Ascending aorta (tissue), 2 donors: ENCODE measurements around the gene ACYP2. TPM values are rescaled to one million over a fixed set of nuclear protein-coding genes. Genes with fewer than 3 reads are reported as not detected.
"Not testable (repeated sequence)": the region's sequence is repeated elsewhere in the genome, so short reads cannot be mapped to it uniquely, and the experiment has no call there.

Experiments used
- DNase-seq, 2 donors: peaks; one replicate each; pipeline ENCODE4 v3.0.0-alpha.2; 2019; ENCODE audit warnings: low spot score in 2 of 2
- H3K27ac ChIP-seq, 2 donors: fragments of 200-600 bp; sonication (generic); one replicate each; pipeline ENCODE4 v1.5.1; 2016 to 2017; ENCODE audit warnings: mild to moderate bottlenecking in 1 of 2
- H3K27me3 ChIP-seq: fragments of 200-600 bp; sonication (generic); one replicate; pipeline ENCODE4 v1.5.1; 2017
- H3K36me3 ChIP-seq, 2 donors: fragments of 200-600 bp; sonication (generic); one replicate each; pipeline ENCODE4 v1.5.1; 2016
- H3K4me1 ChIP-seq, 2 donors: fragments of 200-600 bp; sonication (generic); one replicate each; pipeline ENCODE4 v1.5.1; 2016 to 2017; ENCODE audit warnings: mild to moderate bottlenecking in 1 of 2
- H3K4me3 ChIP-seq, 2 donors: fragments of 200-600 bp; sonication (generic); one replicate each; pipeline ENCODE4 v1.5.1; 2016 to 2017; ENCODE audit warnings: mild to moderate bottlenecking in 1 of 2
- H3K9me3 ChIP-seq, 2 donors: fragments of 200-600 bp; sonication (generic); one replicate each; pipeline ENCODE4 v1.5.1; 2016
- CTCF ChIP-seq, 3 experiments: fragments of 200-600 bp in 2 of 3; fragments of 450-650 bp in 1 of 3; sonication (generic) in 2 of 3; IDR thresholded peaks; one replicate each; pipeline ENCODE4 v1.5.1; 2016 to 2019; ENCODE audit warnings: antibody characterized with exemption in 3 of 3, mild to moderate bottlenecking in 1 of 3, moderate library complexity in 1 of 3
- intact Hi-C: fragments of 100-400 bp; cut with DNase I; formaldehyde crosslinking; loops from one replicate; pipeline ENCODE4 v1.15.1; 2023
- total RNA-seq: library from RNA; depleted of rRNA; stranded (reverse); fragments of >200 nt; gene quantifications from one replicate; pipeline ENCODE4 v1.1.0, GENCODE V29; 2016

The ACYP2 gene
- total RNA-seq, 1 donor from 2014 or later: 0.96 TPM

- no peaks in the 10 kb centered on the region for H3K9me3 ChIP-seq
- no peaks in the 10 kb centered on the region for H3K36me3 ChIP-seq
- H3K27me3 ChIP-seq: no peaks in the 10 kb centered on the region
- H3K4me3 ChIP-seq: no peak overlapping the region
- H3K4me1 ChIP-seq: no peaks in the 10 kb centered on the region
- no peak for TF ChIP-seq CTCF (IDR thresholded peaks at IDR 0.05)
- intact Hi-C loops: no loop called here
- H3K27ac ChIP-seq: no peak overlapping the region
- DNase-seq: no peak
Observed at GRCh38 chr2:54279385-54279784, 164.0 kb downstream of the ACYP2 start.

DNA sequence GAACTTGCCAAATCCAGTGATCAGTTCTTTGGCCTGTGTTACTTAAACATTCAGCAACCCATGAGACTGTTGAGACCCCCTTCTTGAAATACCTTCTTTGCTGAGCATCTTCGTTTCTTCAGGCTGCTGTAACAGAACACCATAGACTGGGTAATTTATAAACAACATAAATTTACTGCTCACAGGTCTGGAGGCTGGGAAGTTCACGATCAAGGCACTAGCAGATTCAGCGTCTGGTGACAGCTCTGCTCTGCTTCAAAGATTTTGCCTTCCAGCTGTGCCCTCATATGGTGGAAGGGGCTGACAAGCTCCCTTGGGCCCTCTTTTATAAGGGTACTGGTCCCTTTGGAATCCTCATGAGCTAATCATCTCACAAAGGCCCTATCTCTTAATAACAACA lies 169.4 kb downstream of the ACYP2 start:
- Histone ChIP-seq H3K9me3 (no peaks in the 10 kb centered on the region), H3K27me3 (no peaks in the 10 kb centered on the region), H3K27ac (no peak overlapping the region), H3K36me3 (no peaks in the 10 kb centered on the region), H3K4me3 (no peak overlapping the region), H3K4me1 (no peaks in the 10 kb centered on the region)
- intact Hi-C loops: no loop called here
- no peak for TF ChIP-seq CTCF (IDR thresholded peaks at IDR 0.05)
- DNase-seq: no peak

- TF ChIP-seq CTCF (IDR thresholded peaks at IDR 0.05): no peak
- H3K27me3 ChIP-seq: no peaks in the 10 kb centered on the region
- H3K27ac ChIP-seq: no peak overlapping the region
- no peaks in the 10 kb centered on the region for H3K4me1 ChIP-seq
- no peak for DNase-seq
- no peaks in the 10 kb centered on the region for H3K9me3 ChIP-seq
- H3K36me3 ChIP-seq: no peaks in the 10 kb centered on the region
- intact Hi-C loops: no loop called here
- H3K4me3 ChIP-seq: no peak overlapping the region
Observed at GRCh38 chr2:54285451-54285850, 170.0 kb downstream of the ACYP2 start.

- no peaks in the 10 kb centered on the region for H3K27me3 ChIP-seq
- no peak for TF ChIP-seq CTCF (IDR thresholded peaks at IDR 0.05)
- H3K27ac ChIP-seq: no peak overlapping the region
- H3K9me3 ChIP-seq: no peaks in the 10 kb centered on the region
- H3K4me3 ChIP-seq: no peak overlapping the region
- intact Hi-C loops: no loop called here
- H3K36me3 ChIP-seq: no peaks in the 10 kb centered on the region
- DNase-seq: no peak
- no peaks in the 10 kb centered on the region for H3K4me1 ChIP-seq
Observed at GRCh38 chr2:54287532-54287931, 172.1 kb downstream of the ACYP2 start.

GRCh38 chr2:54289917-54290316 lies 174.5 kb downstream of the ACYP2 start:
- H3K36me3 ChIP-seq: no peaks in the 10 kb centered on the region
- no peaks in the 10 kb centered on the region for H3K9me3 ChIP-seq
- intact Hi-C loops: no loop called here
- H3K27ac ChIP-seq: no peak overlapping the region
- DNase-seq: no peak
- no peak for TF ChIP-seq CTCF (IDR thresholded peaks at IDR 0.05)
- H3K4me1 ChIP-seq: no peaks in the 10 kb centered on the region
- H3K27me3 ChIP-seq: no peaks in the 10 kb centered on the region
- H3K4me3 ChIP-seq: peak overlapping the region in 1 of 2 donors; percentile 18

DNA sequence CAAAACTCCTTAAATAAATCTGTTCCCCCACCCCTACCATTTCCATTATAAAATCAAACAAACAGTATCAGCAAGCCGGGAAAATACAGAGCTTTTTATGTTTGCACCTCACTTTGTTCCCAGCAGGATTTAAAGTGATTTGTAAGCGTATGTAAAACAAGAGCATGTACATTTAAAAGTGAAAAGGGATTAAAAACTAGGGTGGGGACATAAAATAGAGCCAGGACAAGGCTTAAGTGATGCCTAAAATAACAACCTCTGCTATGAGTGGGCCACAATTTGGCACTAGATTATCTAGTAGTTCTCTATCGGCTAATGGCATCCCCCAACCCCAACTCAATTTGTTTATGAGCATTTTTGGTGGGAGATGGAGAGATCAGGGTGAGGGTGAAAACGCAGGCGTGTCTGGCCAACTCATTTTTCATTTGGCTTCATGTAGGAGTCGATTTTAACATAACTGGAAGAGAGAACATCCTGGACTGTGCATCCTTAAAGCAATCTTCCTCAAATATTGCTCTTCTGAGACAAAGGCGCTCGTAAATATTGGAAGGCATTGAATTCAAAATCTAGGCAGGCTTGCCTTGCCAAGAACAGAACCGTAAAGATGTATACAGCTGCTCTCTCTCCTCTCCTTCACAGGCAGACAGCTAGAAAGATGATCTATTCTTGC lies 175.1 kb downstream of the ACYP2 start:
- Histone ChIP-seq H3K4me3 (peak overlapping the region in 1 of 2 donors; percentile 18), H3K4me1 (no peaks in the 10 kb centered on the region), H3K27ac (no peak overlapping the region), H3K27me3 (no peaks in the 10 kb centered on the region), H3K36me3 (no peaks in the 10 kb centered on the region), H3K9me3 (no peaks in the 10 kb centered on the region)
- intact Hi-C loops: no loop called here
- no peak for DNase-seq
- TF ChIP-seq CTCF (IDR thresholded peaks at IDR 0.05): no peak

- H3K4me3 ChIP-seq, H3K27me3 ChIP-seq, H3K9me3 ChIP-seq, DNase-seq, intact Hi-C loops, H3K27ac ChIP-seq, H3K4me1 ChIP-seq, H3K36me3 ChIP-seq: not testable (repeated sequence)
Observed at GRCh38 chr2:54294665-54295064, 179.2 kb downstream of the ACYP2 start.
